HL-60/S4 (cell line): ENCODE measurements around the gene OR2V1.
"Not testable (repeated sequence)": the region's sequence is repeated elsewhere in the genome, so short reads cannot be mapped to it uniquely, and the experiment has no call there.

ENCODE experiments used
- in situ Hi-C: fragments of 300-500 bp; cut with MboI; formaldehyde crosslinking; loops from 2 replicates; pipeline ENCODE4 v1.14.3; 2022; ENCODE audit warnings: low sequenced_read_pairs

The OR2V1 gene

DNA sequence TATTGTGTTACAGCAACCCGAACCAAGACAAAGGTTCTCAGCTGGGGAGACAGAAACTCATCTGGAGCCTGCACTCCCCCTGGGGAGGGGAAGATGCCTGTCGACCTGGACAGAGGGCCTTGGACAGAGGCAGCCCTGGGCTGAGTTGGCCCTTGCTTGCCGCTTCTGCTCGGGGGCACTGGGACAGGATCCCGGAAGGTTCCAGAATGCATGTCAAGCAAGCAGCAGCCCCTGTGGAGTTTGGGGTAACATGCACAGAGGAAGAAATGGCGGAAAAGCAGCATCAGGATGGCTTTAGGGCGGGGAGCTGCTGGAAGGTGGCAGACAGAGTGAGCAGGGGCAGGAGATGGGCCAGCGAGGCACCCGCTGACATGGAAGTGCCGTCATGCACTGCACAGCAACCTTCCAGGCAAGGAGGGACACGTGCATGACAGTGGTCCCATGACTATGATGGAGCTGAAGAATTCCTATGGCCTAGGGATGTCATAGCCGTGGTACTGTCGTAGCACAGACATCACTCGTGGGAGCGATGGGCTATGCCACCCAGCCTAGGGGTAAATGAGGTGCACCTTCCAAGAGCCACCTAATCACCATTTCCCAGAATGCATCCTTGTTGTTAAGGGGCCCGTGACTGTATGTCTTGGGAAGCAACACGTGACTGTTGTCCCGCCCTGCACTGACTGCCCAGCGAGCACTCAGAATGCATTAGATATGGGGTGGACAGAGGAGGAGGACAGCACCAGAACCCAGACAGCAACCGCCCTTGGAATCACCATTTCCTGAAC is 26.2 kb downstream of the OR2V1 start:
- in situ Hi-C loops: not testable (repeated sequence)

DNA sequence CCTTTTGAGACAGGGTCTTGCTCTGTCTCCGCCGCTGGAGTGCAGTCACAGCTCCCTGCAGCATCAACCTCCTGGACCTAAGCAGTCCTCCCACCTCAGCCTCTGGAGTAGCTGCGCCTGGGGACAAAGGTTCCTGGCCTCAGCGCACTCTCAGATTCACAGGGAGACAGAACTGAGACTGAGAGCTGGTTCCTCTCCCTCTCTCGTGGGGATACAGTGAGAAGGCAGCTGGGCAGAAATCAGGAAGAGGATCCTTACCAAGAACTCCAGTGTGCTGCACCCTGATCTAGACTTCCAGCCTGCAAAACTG is 26.8 kb downstream of the OR2V1 start:
- in situ Hi-C loops: not testable (repeated sequence)

DNA sequence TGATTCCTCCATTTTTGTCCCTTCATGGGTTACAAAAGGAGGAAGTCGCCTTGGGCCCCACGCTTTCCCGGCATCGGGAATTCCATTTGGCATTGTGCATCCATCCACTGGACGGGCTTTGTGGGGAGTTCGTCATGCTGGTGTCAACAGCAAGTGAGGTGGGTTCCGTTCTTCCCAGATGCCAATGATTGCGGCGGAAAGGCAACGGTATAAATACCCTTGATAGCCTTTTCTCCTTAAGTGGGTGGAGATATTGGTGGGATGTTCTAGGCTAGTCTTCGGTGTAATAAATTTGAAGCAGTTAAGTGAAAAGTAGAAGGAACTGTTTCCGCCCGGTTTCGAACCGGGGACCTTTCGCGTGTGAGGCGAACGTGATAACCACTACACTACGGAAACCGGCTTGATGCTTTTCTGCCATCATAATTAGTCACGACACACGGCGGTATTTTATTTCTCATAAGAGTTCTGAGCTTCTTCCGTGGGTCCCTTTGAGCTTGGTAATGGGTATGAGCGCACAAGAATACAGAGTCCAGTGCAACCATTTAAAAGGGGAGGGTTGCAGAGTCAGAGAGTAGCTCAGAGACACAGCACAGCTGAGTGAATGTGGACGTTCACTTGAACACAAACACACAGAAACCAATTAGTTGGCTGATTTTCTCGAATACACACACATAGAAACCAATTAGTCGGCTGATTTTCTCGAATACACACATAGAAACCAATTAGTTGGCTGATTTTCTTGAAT is 28.9 kb downstream of the OR2V1 start:
- in situ Hi-C loops: not testable (repeated sequence)

DNA sequence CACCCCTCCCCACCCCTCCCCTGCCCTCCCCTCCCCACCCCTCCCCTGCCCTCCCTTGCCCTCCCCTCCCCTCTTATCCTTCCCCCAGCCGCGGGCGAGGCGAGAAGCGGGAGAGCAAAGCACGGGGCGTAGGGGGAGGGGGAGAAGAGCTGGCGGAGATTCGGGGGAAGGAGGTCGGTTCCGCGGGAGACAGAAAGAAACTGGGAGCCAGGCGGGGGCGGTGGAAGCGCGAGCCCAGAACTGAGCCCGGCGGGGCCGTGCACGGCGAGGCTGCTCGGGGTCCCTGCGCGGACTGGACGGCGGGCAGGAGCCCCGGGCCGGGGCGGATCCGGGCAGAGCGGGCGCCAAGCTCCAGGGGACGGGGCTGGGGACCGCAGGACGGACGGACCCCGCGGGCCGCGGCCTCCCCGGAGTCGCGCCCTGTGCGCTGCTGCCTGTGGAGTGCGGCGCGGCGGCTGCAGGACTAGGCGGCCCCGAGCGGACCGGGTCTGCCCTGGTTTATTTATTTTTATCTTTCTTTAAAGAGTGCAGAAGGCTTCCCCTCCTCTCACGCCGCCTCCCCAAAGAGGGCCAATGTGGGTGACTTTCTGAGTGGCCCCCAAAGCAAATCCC is 29.8 kb downstream of the OR2V1 start:
- in situ Hi-C loops: not testable (repeated sequence)

DNA sequence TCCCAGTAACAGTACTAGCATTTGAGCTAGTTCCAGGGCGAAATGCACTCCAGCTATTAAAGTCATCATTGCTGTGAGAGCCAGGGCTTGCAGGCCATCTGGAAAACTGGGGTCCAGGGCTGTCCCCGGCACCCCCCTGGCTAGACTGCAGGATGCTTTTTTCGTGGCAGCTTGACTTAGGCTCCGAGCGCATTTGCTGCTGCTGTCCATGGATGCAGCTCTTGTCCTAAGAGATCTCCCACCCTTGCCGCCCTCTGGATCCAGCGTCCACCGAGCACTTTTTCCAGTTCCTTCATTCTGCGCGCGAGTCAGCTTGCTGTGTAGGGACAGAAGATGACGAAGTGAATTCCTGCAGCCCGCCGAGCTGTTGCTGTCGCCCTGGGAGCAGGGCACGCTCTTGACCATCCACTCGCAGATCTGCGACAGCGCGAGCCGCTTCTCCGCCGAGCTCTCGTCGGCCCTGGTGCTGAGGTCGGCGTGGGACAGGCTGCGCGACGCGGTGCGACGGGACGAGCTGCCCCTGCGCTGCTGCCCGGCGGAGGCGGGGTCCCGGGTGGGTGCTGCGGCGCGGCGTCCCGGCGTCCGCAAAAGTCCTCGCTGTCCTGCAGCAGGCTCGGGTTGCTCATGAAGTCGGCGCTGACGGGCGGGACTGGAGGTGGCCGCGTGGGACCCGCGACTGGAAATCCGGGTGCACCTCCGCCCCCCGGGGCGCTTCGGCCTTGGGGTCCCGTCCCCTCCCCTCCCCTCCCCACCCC is 30.7 kb downstream of the OR2V1 start:
- in situ Hi-C loops: no loop called here

DNA sequence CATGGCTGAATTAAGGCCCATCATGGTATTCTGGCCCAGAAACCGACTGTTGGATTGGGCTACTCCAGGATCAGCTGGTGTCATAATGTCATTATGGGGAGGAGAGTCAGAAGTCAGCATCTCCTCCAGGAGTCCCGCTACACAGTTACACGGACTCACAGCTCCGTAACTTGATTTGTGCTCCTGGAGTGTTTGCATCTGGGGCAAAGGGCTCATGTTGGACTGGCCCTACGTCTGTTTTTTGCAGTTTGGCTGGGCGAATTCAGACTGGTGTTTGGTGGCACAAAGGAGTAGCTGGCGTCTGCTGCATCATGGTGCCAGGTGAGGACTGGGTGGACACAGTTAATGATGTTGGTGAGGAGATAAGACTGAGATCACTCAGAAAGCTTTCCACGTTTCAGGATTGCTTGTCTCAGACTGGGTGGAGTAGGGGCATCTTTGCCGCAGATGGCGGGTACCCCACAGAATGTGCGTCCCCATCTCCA is 31.3 kb downstream of the OR2V1 start:
- in situ Hi-C loops: no loop called here

DNA sequence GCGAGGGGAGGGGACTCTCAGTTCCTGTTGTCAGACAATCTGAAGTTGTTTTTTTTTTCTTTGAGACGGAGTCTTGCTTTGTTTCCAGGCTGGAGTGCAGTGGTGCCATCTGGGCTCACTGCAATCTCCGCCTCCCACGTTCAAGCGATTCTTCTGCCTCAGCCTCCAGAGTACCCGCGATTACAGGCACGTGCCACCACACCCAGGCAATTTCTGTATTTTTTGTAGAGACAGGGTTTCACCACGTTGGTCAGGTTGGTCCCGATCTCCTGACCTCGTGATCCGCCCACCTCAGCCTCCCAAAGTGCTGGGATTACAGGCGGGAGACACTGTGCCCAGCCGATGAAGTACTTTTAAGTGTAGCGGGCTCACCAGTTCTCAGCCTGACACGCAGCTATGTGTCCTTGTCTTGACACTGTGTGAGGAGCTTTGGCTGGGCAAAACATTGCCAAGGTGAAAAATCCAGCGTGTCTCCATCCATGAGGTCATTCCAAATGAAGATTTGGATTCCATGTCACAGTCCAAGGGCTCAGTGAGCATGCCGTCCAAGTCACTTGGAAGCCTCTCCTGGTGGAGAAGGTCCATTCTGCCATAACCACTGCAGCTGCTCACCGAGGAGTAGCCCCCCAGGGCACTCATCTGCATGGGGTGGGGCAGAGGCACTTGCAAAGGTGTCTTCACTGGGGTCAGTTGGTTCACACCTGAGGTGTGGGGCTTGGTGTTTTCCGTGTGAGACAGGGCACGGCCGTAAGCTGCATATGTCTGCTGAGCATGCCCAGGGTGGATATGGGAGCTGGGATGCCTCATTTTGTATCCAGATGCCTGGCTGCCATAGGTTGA is 32.0 kb downstream of the OR2V1 start:
- in situ Hi-C loops: no loop called here

DNA sequence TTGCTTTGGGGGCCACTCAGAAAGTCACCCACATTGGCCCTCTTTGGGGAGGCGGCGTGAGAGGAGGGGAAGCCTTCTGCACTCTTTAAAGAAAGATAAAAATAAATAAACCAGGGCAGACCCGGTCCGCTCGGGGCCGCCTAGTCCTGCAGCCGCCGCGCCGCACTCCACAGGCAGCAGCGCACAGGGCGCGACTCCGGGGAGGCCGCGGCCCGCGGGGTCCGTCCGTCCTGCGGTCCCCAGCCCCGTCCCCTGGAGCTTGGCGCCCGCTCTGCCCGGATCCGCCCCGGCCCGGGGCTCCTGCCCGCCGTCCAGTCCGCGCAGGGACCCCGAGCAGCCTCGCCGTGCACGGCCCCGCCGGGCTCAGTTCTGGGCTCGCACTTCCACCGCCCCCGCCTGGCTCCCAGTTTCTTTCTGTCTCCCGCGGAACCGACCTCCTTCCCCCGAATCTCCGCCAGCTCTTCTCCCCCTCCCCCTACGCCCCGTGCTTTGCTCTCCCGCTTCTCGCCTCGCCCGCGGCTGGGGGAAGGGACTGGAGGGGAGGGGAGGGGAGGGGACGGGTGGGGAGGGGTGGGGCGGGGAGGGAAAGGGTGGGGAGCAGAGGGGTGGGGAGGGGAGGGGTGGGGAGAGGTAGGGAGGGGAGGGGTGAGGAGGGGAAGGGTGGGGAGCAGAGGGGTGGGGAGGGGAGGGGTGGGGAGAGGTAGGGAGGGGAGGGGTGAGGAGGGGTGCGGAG is 33.0 kb downstream of the OR2V1 start:
- in situ Hi-C loops: not testable (repeated sequence)

DNA sequence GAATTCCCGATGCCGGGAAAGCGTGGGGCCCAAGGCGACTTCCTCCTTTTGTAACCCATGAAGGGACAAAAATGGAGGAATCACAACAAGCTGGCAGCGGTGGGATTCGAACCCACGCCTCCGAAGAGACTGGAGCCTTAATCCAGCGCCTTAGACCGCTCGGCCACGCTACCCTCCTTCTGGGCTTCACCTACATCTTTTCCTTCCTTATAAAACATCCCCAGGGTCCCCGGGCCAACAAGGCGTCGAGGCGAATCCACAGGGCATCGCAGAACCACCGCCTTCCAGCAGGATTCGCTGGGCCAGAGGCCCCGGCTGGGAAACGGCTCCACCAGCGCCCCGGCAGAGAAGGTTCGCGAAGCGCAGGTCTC is 33.6 kb downstream of the OR2V1 start:
- in situ Hi-C loops: not testable (repeated sequence)

DNA sequence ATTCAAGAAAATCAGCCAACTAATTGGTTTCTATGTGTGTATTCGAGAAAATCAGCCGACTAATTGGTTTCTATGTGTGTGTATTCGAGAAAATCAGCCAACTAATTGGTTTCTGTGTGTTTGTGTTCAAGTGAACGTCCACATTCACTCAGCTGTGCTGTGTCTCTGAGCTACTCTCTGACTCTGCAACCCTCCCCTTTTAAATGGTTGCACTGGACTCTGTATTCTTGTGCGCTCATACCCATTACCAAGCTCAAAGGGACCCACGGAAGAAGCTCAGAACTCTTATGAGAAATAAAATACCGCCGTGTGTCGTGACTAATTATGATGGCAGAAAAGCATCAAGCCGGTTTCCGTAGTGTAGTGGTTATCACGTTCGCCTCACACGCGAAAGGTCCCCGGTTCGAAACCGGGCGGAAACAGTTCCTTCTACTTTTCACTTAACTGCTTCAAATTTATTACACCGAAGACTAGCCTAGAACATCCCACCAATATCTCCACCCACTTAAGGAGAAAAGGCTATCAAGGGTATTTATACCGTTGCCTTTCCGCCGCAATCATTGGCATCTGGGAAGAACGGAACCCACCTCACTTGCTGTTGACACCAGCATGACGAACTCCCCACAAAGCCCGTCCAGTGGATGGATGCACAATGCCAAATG is 34.1 kb downstream of the OR2V1 start:
- in situ Hi-C loops: not testable (repeated sequence)

DNA sequence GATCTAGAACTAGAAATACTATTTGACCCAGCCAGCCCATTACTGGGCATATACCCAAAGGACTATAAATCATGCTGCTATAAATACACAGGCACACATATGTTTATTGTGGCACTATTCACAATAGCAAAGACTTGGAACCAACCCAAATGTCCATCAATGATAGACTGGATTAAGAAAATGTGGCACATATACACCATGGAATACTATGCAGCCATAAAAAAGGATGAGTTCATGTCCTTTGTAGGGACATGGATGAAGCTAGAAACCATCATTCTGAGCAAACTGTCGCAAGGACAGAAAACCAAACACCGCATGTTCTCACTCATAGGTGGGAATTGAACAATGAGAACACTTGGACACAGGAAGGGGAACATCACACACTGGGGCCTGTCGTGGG is 35.8 kb downstream of the OR2V1 start:
- in situ Hi-C loops: not testable (repeated sequence)

DNA sequence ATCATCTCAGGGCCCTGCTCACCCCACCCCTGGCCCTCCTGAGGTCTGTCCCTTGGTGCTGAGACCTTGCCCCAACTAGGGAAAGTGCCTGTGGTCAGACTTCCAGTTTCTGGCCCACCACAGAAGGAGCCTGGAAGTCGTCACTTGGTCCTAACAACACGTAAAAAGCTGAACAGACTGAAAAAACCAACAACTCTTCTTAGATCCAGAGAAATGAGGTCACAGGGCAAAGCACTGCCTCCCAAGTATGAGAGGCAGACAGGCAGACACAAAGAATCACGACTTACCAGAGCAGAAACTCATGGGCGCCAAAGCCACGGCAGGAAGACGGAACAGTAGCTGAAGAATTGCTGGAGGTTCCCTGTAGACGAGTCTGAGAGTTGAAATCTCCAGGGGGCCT is 38.5 kb downstream of the OR2V1 start:
- in situ Hi-C loops: no loop called here

DNA sequence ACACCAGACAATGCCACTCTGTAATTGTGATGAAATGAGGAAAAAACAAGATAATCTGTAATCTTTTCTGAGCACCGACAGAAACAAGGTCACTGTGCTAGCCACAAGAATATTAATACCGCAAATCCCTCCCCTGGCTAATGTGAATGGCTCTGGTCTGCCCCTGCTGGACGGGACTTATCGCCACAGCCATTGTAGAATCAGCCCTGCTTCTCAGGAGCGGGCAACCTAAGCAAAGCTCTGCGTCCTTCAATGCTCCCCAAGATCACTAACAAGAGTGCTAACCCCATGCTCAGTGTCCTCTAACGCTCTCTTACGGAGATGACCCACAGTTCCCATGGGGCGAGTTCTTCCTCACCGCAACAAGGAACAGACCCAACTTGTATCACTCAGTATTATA is 42.7 kb downstream of the OR2V1 start:
- in situ Hi-C loops: no loop called here

DNA sequence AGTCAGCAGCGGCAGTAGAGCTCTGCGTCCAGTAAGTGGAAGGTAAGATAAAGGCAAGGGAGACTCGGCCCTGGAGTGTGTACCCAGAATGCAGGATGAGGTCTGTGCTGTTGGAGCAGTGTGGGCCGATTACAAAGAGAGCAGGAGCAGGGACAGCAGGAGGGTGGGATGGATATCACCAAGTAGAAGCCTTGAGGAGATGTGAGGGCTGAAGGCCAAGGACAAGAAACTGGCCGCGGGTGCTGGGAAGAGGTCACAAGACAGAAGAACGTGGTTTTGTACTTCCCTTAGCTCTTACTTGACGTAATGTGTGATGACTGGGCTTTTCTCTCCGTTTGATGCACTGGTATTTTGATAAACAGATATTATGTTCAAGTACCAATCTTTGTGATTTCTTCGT is 43.7 kb downstream of the OR2V1 start:
- in situ Hi-C loops: no loop called here

DNA sequence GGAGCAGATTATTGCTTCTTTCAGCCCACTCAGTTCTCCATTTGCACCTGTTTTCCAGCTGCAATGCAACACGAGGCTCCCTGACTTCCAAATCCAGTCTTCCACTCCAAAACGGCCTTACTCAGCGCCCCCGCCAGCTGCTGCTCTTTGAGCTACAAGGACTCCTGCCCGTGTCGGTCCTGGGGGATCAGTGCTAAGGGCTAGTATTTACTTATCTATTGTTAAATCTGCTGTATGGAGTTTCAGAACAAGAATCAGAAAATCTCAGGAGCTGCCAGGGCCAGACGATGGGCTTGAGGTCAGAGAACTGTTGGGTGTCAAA is 44.1 kb downstream of the OR2V1 start:
- in situ Hi-C loops: no loop called here

DNA sequence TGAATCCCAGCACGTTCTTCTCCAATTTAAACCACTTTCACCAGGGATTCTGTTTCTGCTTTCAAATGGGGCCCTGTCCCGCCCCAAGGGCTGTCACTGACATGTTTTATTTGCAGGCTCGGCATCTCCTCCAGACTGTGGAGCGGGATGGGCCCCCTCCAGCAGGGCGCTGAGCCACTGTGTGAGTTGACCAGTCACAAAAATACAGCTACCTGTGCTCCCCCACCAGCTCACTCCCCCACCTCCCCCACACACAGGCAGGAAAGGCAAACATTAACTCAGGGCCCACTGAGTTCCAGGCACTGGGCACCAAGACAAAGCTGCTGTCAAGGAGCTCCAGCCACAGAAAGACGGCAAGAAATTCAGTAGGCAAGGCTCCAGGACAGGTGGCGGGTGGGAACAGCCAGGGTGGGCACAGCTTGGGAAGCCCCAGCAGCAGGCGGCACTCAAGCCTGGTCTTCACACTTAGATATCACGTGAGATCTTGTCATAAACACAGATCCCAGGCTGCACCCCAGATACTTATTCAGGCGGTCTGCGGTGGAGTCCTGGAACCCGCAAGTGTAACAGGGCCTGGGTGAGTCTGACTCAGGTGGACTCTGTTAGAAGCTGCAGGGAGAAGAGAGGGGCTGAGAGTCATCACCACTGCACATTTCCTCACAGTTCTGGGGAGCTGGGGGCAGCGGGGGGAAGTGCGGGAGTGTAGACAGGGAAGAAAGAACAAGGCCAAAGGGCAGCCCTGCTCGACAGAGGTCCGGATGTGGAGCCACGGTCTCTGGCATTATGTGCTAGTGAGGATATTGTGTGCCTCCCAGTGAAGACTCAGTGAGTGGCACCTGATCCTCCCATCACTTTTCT is 44.7 kb downstream of the OR2V1 start:
- in situ Hi-C loops: no loop called here

DNA sequence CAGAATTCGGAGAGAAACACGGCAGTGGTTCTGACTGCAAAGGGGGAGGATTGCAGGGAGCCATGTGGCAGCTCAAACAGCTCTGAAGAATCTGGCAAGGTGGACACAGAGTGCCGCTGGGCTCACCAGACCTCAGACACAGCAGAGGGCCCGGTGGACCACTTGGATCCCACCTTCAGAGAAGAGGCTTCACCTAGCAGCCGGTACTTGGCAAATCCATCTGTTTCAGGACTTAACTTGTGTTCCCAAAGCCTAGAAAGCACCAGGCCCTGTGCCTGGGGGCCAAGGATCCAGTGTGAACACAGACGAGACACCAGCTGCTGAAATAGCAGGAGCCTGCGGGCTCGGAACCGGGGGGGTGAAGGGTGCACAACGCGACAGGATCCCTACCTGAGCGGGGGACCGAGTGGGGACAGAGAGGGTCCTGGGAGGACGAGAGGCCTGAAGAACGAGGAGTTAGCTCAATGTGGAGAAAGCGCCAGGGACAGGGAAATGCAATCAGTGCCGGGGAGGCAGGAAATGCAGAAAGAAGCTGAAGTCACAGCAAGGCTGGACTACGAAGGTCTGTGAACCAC is 46.3 kb downstream of the OR2V1 start:
- in situ Hi-C loops: no loop called here

DNA sequence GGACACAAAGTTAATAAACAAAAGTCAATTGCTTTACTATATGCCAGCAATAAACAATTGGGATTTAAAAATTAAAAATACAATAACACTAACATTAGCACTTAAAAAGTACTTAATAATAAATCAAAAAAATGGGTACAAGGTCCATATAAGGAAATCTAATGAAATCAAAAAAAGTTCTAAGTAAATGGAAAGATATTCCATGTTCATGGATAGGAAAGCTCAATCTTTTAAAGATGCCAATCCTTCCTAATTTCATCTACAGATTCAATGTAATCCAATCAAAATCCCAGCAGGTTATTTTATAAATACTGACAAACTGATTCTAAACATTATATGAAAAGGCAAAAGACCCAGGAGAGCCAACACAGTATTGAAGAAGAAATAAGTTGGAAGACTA is 49.0 kb downstream of the OR2V1 start:
- in situ Hi-C loops: no loop called here
